ENCODE measurements around the gene DNAJC4. TPM values are rescaled to one million over a fixed set of nuclear protein-coding genes. Genes with fewer than 3 reads are reported as not detected.

The DNAJC4 gene
- total RNA-seq, 1 experiment from 2014 or later, result 26.0 TPM

- CTCF ChIA-PET, result no interaction called here
- DNase-seq (ENCODE audit: low spot score), result no peak
- Mint-ChIP-seq H3K9me3 (no peaks in the 10 kb centered on the region), H3K4me1 (peaks cover 8% of the 10 kb centered on the region), H3K4me3 (no peak overlapping the region), H3K36me3 (peaks cover 3% of the 10 kb centered on the region; the same call in 1 of the 2 replicates), H3K27ac (no peak overlapping the region), H3K27me3 (ENCODE audit: low read depth) (no peaks in the 10 kb centered on the region)
- ATAC-seq, result no peak
- POLR2A ChIA-PET, result interaction anchor here (0.6 kb wide), 1 partner anchor 43 kb away, joined by 5 read pairs; no protein-coding TSS in a partner anchor
- TF ChIP-seq OVOL2 (CRISPR knock-in tag; IDR thresholded peaks at IDR 0.05; ENCODE audit: borderline replicate concordance), result no peak
- no peak for TF ChIP-seq ETV6 (CRISPR knock-in tag; IDR thresholded peaks at IDR 0.05)
- TF ChIP-seq JUN (CRISPR knock-in tag; IDR thresholded peaks at IDR 0.05), result no peak
- TF ChIP-seq, protein P1, sequence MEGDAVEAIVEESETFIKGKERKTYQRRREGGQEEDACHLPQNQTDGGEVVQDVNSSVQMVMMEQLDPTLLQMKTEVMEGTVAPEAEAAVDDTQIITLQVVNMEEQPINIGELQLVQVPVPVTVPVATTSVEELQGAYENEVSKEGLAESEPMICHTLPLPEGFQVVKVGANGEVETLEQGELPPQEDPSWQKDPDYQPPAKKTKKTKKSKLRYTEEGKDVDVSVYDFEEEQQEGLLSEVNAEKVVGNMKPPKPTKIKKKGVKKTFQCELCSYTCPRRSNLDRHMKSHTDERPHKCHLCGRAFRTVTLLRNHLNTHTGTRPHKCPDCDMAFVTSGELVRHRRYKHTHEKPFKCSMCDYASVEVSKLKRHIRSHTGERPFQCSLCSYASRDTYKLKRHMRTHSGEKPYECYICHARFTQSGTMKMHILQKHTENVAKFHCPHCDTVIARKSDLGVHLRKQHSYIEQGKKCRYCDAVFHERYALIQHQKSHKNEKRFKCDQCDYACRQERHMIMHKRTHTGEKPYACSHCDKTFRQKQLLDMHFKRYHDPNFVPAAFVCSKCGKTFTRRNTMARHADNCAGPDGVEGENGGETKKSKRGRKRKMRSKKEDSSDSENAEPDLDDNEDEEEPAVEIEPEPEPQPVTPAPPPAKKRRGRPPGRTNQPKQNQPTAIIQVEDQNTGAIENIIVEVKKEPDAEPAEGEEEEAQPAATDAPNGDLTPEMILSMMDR (IDR thresholded peaks at IDR 0.05), result no peak
- TF ChIP-seq RORB (CRISPR knock-in tag; IDR thresholded peaks at IDR 0.05), result no peak
- TF ChIP-seq ZNF416 (CRISPR knock-in tag; IDR thresholded peaks at IDR 0.05), result no peak
- no peak for TF ChIP-seq JAZF1 (CRISPR knock-in tag; IDR thresholded peaks at IDR 0.05)
These were observed 9.6 kb upstream of the DNAJC4 start for GRCh38 chr11:64220798-64221197.

DNA sequence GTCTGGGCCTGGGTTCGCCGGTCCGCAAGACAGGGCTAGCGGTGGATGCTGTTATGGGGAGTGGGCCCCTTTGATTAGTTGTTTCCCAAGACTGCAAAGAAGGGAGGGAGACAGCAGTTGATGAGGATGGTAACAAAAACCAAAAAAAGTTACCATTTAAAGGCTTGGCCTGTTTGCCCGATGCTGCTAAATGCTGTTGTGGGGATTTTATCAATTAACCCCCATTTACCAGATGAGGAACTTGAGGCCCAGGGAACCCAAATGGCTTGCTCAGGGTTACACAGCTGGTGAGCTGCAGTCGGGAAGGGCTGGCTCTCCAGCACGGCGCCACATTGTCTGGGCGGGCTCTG is 7.7 kb upstream of the DNAJC4 start:
- no peak overlapping the region for H3K27ac Mint-ChIP-seq
- ChIA-PET CTCF (interaction anchor here (2.1 kb wide), 1 partner anchor 18 kb away, joined by 7 read pairs; no protein-coding TSS in a partner anchor), POLR2A (interaction anchor here (0.6 to 0.8 kb wide), 2 partner anchors 8 to 21 kb away, joined by 3 to 5 read pairs; no protein-coding TSS in a partner anchor)
- H3K36me3 Mint-ChIP-seq, result no peaks in the 10 kb centered on the region
- ATAC-seq, result no peak
- peaks cover 15% of the 10 kb centered on the region for H3K4me1 Mint-ChIP-seq
- no peaks in the 10 kb centered on the region for H3K9me3 Mint-ChIP-seq
- H3K27me3 Mint-ChIP-seq (ENCODE audit: low read depth), result no peaks in the 10 kb centered on the region
- H3K4me3 Mint-ChIP-seq, result no peak overlapping the region
- DNase-seq (ENCODE audit: low spot score), result no peak
- TF ChIP-seq OVOL2 (CRISPR knock-in tag; IDR thresholded peaks at IDR 0.05; ENCODE audit: borderline replicate concordance), result no peak
- TF ChIP-seq, protein P1 (IDR thresholded peaks at IDR 0.05), result no peak
- TF ChIP-seq PREB (CRISPR knock-in tag; IDR thresholded peaks at IDR 0.05; ENCODE audit: borderline replicate concordance), result no peak
- TF ChIP-seq ZNF281 (CRISPR knock-in tag; IDR thresholded peaks at IDR 0.05), result no peak
- TF ChIP-seq, protein P2, sequence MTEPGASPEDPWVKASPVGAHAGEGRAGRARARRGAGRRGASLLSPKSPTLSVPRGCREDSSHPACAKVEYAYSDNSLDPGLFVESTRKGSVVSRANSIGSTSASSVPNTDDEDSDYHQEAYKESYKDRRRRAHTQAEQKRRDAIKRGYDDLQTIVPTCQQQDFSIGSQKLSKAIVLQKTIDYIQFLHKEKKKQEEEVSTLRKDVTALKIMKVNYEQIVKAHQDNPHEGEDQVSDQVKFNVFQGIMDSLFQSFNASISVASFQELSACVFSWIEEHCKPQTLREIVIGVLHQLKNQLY (CRISPR knock-in tag; IDR thresholded peaks at IDR 0.05), result no peak
- TF ChIP-seq FOXK1 (CRISPR knock-in tag; IDR thresholded peaks at IDR 0.05), result no peak
- no peak for TF ChIP-seq ZNF263 (CRISPR knock-in tag; IDR thresholded peaks at IDR 0.05; ENCODE audit: low read depth)
- TF ChIP-seq TCF7 (CRISPR knock-in tag; IDR thresholded peaks at IDR 0.05; ENCODE audit: low read depth), result no peak
- TF ChIP-seq IRF1 (CRISPR knock-in tag; IDR thresholded peaks at IDR 0.05), result no peak
- TF ChIP-seq, protein P3, sequence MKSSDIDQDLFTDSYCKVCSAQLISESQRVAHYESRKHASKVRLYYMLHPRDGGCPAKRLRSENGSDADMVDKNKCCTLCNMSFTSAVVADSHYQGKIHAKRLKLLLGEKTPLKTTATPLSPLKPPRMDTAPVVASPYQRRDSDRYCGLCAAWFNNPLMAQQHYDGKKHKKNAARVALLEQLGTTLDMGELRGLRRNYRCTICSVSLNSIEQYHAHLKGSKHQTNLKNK (CRISPR knock-in tag; IDR thresholded peaks at IDR 0.05), result no peak
- TF ChIP-seq, protein P4, sequence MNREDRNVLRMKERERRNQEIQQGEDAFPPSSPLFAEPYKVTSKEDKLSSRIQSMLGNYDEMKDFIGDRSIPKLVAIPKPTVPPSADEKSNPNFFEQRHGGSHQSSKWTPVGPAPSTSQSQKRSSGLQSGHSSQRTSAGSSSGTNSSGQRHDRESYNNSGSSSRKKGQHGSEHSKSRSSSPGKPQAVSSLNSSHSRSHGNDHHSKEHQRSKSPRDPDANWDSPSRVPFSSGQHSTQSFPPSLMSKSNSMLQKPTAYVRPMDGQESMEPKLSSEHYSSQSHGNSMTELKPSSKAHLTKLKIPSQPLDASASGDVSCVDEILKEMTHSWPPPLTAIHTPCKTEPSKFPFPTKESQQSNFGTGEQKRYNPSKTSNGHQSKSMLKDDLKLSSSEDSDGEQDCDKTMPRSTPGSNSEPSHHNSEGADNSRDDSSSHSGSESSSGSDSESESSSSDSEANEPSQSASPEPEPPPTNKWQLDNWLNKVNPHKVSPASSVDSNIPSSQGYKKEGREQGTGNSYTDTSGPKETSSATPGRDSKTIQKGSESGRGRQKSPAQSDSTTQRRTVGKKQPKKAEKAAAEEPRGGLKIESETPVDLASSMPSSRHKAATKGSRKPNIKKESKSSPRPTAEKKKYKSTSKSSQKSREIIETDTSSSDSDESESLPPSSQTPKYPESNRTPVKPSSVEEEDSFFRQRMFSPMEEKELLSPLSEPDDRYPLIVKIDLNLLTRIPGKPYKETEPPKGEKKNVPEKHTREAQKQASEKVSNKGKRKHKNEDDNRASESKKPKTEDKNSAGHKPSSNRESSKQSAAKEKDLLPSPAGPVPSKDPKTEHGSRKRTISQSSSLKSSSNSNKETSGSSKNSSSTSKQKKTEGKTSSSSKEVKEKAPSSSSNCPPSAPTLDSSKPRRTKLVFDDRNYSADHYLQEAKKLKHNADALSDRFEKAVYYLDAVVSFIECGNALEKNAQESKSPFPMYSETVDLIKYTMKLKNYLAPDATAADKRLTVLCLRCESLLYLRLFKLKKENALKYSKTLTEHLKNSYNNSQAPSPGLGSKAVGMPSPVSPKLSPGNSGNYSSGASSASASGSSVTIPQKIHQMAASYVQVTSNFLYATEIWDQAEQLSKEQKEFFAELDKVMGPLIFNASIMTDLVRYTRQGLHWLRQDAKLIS (CRISPR knock-in tag; IDR thresholded peaks at IDR 0.05; ENCODE audit: borderline replicate concordance), result no peak
- no peak for TF ChIP-seq JAZF1 (CRISPR knock-in tag; IDR thresholded peaks at IDR 0.05)
- TF ChIP-seq PRRX2 (CRISPR knock-in tag; IDR thresholded peaks at IDR 0.05), result no peak

Measured in WTC11 (cell line).